ENCODE measurements around the gene TNNI3. TPM values are rescaled to one million over a fixed set of nuclear protein-coding genes. Genes with fewer than 3 reads are reported as not detected.

The TNNI3 gene
- total and polyA plus RNA-seq, 2 of the 4 experiments (the other 2 are of a cell fraction): not detected

GRCh38 chr19:55106591-55106990 lies 50.9 kb downstream of the TNNI3 start:
- Histone ChIP-seq H3K27ac (ENCODE audit: insufficient read depth, low read length) (no peak overlapping the region), H3K23ac (ENCODE audit: low read depth, low read length) (no peak overlapping the region), H3K4me2 (ENCODE audit: low read depth, low read length) (no peak overlapping the region), H2BK15ac (ENCODE audit: low read depth, low read length) (no peak overlapping the region), H3K18ac (ENCODE audit: low read depth, low read length) (no peak overlapping the region), H2AK5ac (ENCODE audit: low read depth, low read length) (no peak overlapping the region), H2BK120ac (ENCODE audit: low read depth, low read length) (no peak overlapping the region), H4K8ac (ENCODE audit: low read depth in 2 of 2, low read length in 2 of 2) (no peak overlapping the region), H4K20me1 (ENCODE audit: insufficient read depth, low read length) (peaks cover 40% of the 10 kb centered on the region), H4K91ac (ENCODE audit: insufficient read depth, low read depth, low read length) (no peak overlapping the region), H3K36me3 (ENCODE audit: control insufficient read depth, insufficient read depth, low read length) (peaks cover 42% of the 10 kb centered on the region), H3K9me1 (ENCODE audit: insufficient read depth, low read length) (peaks cover 10% of the 10 kb centered on the region), H2AFZ (replicated peaks; ENCODE audit: low read length, poor library complexity) (peak overlapping the region; percentile 43), H3K14ac (replicated peaks; ENCODE audit: low read depth, low read length) (no peak overlapping the region), H2AK9ac (replicated peaks; ENCODE audit: low read depth, low read length, poor library complexity) (peak overlapping the region; percentile 76), H2BK20ac (ENCODE audit: low read depth, low read length) (no peak overlapping the region), H3K4me1 (ENCODE audit: control insufficient read depth, insufficient read depth, low read length) (no peaks in the 10 kb centered on the region), H3K79me1 (ENCODE audit: low read depth in 1 of 2, low read length in 2 of 2) (peaks cover 40 to 59% of the 10 kb centered on the region in 2 experiments), H3K27me3 (ENCODE audit: control insufficient read depth, insufficient read depth, low read length) (no peaks in the 10 kb centered on the region), H3K56ac (ENCODE audit: extremely low read depth, insufficient read depth, low read length) (no peak overlapping the region), H3K4me3 (ENCODE audit: insufficient read depth, low read depth, low read length) (no peak overlapping the region), H3K9me3 (ENCODE audit: control insufficient read depth, insufficient read depth, low read length) (peaks cover 4% of the 10 kb centered on the region), H2BK5ac (ENCODE audit: low read depth, low read length, poor library complexity, severe bottlenecking) (no peak overlapping the region), H3K9ac (ENCODE audit: low read depth, low read length) (no peak overlapping the region), H3K4ac (ENCODE audit: low read depth, low read length) (no peak overlapping the region), H4K5ac (ENCODE audit: low read depth, low read length) (no peak overlapping the region)
- no peak for ATAC-seq (ENCODE audit: low read depth)
- no peak for DNase-seq
- dilution Hi-C loops (cut with HindIII; ENCODE audit: low sequenced_read_pairs, unreplicated experiment) (no loop called here), in situ Hi-C loops (cut with MboI; ENCODE audit: low sequenced_read_pairs) (loop anchor here (25.0 kb wide), 1 partner anchor 531 kb away; the partner anchor contains the start of genes CCDC106, ZNF580 and ZNF581), intact Hi-C loops (cut with micrococcal nuclease) (no loop called here)
- 95% methylated on average over 5 of the region's 6 CpGs; no CpG with 5 or more reads in 1 of the 2 experiments for WGBS, 2 experiments (ENCODE audit: extremely low coverage in 2 of 2, insufficient read length in 1 of 2)
- ChIA-PET CTCF (no interaction called here), POLR2A (ENCODE audit: unreplicated experiment) (no interaction called here)
- no peak for TF ChIP-seq RFX5 (IDR thresholded peaks at IDR 0.05; ENCODE audit: low read depth, low read length)
- BruUV-seq (replicated peaks): no TSS peak
